Gastroesophageal sphincter (tissue), 3 donors: ENCODE results near the gene TMEM134.

Experiments
- POLR2A ChIP-seq, 2 donors: fragments of 450-650 bp; IDR thresholded peaks; one replicate each; pipeline ENCODE4 v1.6.1; 2017; ENCODE audit warnings: antibody characterized with exemption in 2 of 2, mild to moderate bottlenecking in 2 of 2, moderate library complexity in 1 of 2
- TF ChIP-seq, protein P1 (sequence below), 4 experiments: fragments of 200-600 bp in 2 of 4; fragments of 450-650 bp in 2 of 4; sonication (generic) in 1 of 4; IDR thresholded peaks; one replicate each; pipeline ENCODE4 v1.5.1; 2017 to 2019; ENCODE audit warnings: antibody characterized with exemption in 4 of 4, mild to moderate bottlenecking in 2 of 4, moderate library complexity in 2 of 4

GRCh38 chr11:67433536-67434394 lies 35.3 kb downstream of the TMEM134 start:
- TF ChIP-seq, protein P1, sequence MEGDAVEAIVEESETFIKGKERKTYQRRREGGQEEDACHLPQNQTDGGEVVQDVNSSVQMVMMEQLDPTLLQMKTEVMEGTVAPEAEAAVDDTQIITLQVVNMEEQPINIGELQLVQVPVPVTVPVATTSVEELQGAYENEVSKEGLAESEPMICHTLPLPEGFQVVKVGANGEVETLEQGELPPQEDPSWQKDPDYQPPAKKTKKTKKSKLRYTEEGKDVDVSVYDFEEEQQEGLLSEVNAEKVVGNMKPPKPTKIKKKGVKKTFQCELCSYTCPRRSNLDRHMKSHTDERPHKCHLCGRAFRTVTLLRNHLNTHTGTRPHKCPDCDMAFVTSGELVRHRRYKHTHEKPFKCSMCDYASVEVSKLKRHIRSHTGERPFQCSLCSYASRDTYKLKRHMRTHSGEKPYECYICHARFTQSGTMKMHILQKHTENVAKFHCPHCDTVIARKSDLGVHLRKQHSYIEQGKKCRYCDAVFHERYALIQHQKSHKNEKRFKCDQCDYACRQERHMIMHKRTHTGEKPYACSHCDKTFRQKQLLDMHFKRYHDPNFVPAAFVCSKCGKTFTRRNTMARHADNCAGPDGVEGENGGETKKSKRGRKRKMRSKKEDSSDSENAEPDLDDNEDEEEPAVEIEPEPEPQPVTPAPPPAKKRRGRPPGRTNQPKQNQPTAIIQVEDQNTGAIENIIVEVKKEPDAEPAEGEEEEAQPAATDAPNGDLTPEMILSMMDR (IDR thresholded peaks at IDR 0.05) = no peak
- no peak for TF ChIP-seq POLR2A (IDR thresholded peaks at IDR 0.05)
